Astrocyte (in vitro differentiated cells and primary cell): Measurements from ENCODE around the gene FAM167B.

Experiments
- CTCF ChIP-seq: IDR thresholded peaks from 2 replicates; pipeline ENCODE4 v1.5.1; 2011; ENCODE audit warnings: low read depth, mild to moderate bottlenecking, inconsistent platforms, low read length, moderate library complexity; ENCODE audit not compliant: insufficient read depth
- EZH2 ChIP-seq: IDR thresholded peaks from 2 replicates; pipeline ENCODE4 v1.6.1; 2012; ENCODE audit warnings: mild to moderate bottlenecking, low read length, inconsistent platforms; ENCODE audit not compliant: insufficient read depth

GRCh38 chr1:32246888-32247273 is at the start of gene FAM167B:
- TF ChIP-seq CTCF = no peak
- no peak for TF ChIP-seq EZH2
